Stimulated activated CD8-positive, alpha-beta memory T cell treated with anti-CD3 and anti-CD28 coated beads, Interleukin-12 subunit alpha, Interleukin-12 subunit beta, amount 100 ng/mL, for 4 hours (primary cell): Measurements from ENCODE around the gene P2RX6.
A peak's percentile ranks its signal among the peaks of the same experiment; 100 is the strongest.
"Not testable (repeated sequence)": the region's sequence is repeated elsewhere in the genome, so short reads cannot be mapped to it uniquely, and the experiment has no call there.

Experiments
- DNase-seq: peaks from one replicate; pipeline ENCODE4 v3.0.0-alpha.2; 2020; ENCODE audit warnings: low read depth

P2RX6 gene

GRCh38 chr22:21014726-21015465 lies at the start of gene P2RX6:
Gene P2RX6 (plus strand): TSS chr22:21015165. CDS start chr22:21015175, 10 bp downstream.
- no peak for DNase-seq

- no peak for DNase-seq
These were observed 48.8 kb upstream of the P2RX6 start for GRCh38 chr22:20965888-20966855.

GRCh38 chr22:20966883-20967696 lies 47.9 kb upstream of the P2RX6 start, which contains the start of gene AIFM3:
Gene AIFM3 (plus strand): TSS chr22:20967255. CDS start chr22:20967945, 690 bp downstream.
- DNase-seq: no peak

GRCh38 chr22:20967697-20968211 lies 47.2 kb upstream of the P2RX6 start:
- DNase-seq: no peak

GRCh38 chr22:20968281-20968977 lies 46.5 kb upstream of the P2RX6 start:
- DNase-seq: no peak

GRCh38 chr22:20970939-20971657 lies 43.9 kb upstream of the P2RX6 start:
- DNase-seq: no peak

- not testable (repeated sequence) for DNase-seq
These were observed 42.8 kb upstream of the P2RX6 start for GRCh38 chr22:20972014-20972694.

GRCh38 chr22:20972933-20973577 lies 41.9 kb upstream of the P2RX6 start:
- no peak for DNase-seq

GRCh38 chr22:20973634-20974286 lies 41.2 kb upstream of the P2RX6 start:
- no peak for DNase-seq

- DNase-seq: no peak
These were observed 40.5 kb upstream of the P2RX6 start for GRCh38 chr22:20974336-20974955.

GRCh38 chr22:20975541-20976290 lies 39.2 kb upstream of the P2RX6 start:
- DNase-seq: no peak

- DNase-seq: no peak
These were observed 38.6 kb upstream of the P2RX6 start for GRCh38 chr22:20976291-20976877.

- no peak for DNase-seq
These were observed 37.9 kb upstream of the P2RX6 start for GRCh38 chr22:20977019-20977418.

- DNase-seq: no peak
These were observed 37.3 kb upstream of the P2RX6 start for GRCh38 chr22:20977516-20978170.

GRCh38 chr22:20978419-20978818 lies 36.5 kb upstream of the P2RX6 start:
- no peak for DNase-seq

GRCh38 chr22:20979243-20979809 lies 35.6 kb upstream of the P2RX6 start:
- DNase-seq: peak; percentile 31
